ENCODE measurements around the gene CALCOCO1. TPM values are rescaled to one million over a fixed set of nuclear protein-coding genes. Genes with fewer than 3 reads are reported as not detected.
A peak's percentile ranks its signal among the peaks of the same experiment; 100 is the strongest.
"Not testable (repeated sequence)": the region's sequence is repeated elsewhere in the genome, so short reads cannot be mapped to it uniquely, and the experiment has no call there.

Gene CALCOCO1
- polyA plus RNA-seq, 1 experiment: 124 TPM

GRCh38 chr12:53726341-53726740, 911 bp downstream of the CALCOCO1 start:
- no peak for DNase-seq (ENCODE audit: low read depth, low spot score)
- POLR2A ChIA-PET: no interaction called here

GRCh38 chr12:53725824-53726223, 1.4 kb downstream of the CALCOCO1 start:
- Histone ChIP-seq H3K27me3 (ENCODE audit: control insufficient read depth, insufficient read depth, low read length) (no peaks in the 10 kb centered on the region), H3K9me3 (ENCODE audit: control insufficient read depth, insufficient read depth, low read length) (no peaks in the 10 kb centered on the region), H3K4me3 (ENCODE audit: low read depth, low read length) (peak overlapping the region; percentile 98), H3K27ac (ENCODE audit: low read depth, low read length) (no peak overlapping the region)
- TF ChIP-seq, protein P1, sequence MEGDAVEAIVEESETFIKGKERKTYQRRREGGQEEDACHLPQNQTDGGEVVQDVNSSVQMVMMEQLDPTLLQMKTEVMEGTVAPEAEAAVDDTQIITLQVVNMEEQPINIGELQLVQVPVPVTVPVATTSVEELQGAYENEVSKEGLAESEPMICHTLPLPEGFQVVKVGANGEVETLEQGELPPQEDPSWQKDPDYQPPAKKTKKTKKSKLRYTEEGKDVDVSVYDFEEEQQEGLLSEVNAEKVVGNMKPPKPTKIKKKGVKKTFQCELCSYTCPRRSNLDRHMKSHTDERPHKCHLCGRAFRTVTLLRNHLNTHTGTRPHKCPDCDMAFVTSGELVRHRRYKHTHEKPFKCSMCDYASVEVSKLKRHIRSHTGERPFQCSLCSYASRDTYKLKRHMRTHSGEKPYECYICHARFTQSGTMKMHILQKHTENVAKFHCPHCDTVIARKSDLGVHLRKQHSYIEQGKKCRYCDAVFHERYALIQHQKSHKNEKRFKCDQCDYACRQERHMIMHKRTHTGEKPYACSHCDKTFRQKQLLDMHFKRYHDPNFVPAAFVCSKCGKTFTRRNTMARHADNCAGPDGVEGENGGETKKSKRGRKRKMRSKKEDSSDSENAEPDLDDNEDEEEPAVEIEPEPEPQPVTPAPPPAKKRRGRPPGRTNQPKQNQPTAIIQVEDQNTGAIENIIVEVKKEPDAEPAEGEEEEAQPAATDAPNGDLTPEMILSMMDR (IDR thresholded peaks at IDR 0.05; ENCODE audit: low read depth, low read length): no peak
- ChIA-PET POLR2A (no interaction called here), CTCF (interaction anchor here (0.5 to 17.3 kb wide), 4 partner anchors 11 to 601 kb away, joined by 4 to 439 read pairs (median 12); no protein-coding TSS in a partner anchor)
- no peak for DNase-seq (ENCODE audit: low read depth, low spot score)

More at GRCh38 chr12:53726341-53726740, 911 bp downstream of the CALCOCO1 start:
- TF ChIP-seq, protein P1 (IDR thresholded peaks at IDR 0.05; ENCODE audit: low read depth, low read length): no peak
- H3K27me3 ChIP-seq (ENCODE audit: control insufficient read depth, insufficient read depth, low read length): no peaks in the 10 kb centered on the region
- peak overlapping the region; percentile 98 for H3K4me3 ChIP-seq (ENCODE audit: low read depth, low read length)
- CTCF ChIA-PET: interaction anchor here (0.5 to 17.3 kb wide), 6 partner anchors 12 to 600 kb away, joined by 3 to 439 read pairs (median 6); no protein-coding TSS in a partner anchor
- no peaks in the 10 kb centered on the region for H3K9me3 ChIP-seq (ENCODE audit: control insufficient read depth, insufficient read depth, low read length)
- no peak overlapping the region for H3K27ac ChIP-seq (ENCODE audit: low read depth, low read length)

DNA sequence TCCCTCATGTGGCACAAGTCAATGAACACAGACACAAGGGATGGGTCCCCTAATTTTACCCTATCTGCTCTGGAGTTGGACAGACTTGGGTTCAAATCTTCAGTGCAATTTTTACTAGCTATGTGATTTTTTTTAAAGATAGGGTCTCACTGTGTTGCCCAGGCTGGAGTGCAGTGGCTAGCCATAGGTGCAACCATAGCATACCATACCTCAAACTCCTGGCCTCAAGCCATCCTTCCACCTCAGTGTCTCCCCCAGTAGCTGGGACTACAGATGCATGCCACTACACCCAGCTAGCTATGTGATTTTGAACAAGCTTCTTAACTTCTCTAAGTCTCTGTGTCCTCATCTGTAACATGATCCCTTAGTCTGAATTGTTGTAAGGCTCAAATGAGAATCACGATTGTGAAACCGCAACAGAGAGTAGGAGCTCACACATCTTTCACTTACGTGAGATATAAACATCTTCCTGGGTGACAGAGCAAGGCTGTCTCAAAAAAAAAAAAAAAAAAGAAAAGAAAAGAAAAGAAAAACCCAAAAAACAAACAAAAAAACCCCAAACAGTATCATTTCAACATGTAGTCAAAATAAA, 4.7 kb downstream of the CALCOCO1 start:
- Histone ChIP-seq H3K9me3 (ENCODE audit: control insufficient read depth, insufficient read depth, low read length) (no peaks in the 10 kb centered on the region), H3K27ac (ENCODE audit: low read depth, low read length) (no peak overlapping the region), H3K4me3 (ENCODE audit: low read depth, low read length) (no peak overlapping the region), H3K27me3 (ENCODE audit: control insufficient read depth, insufficient read depth, low read length) (no peaks in the 10 kb centered on the region)
- CTCF ChIA-PET: interaction anchor here (0.9 to 17.3 kb wide), 5 partner anchors 17 to 47 kb away, joined by 3 to 439 read pairs (median 5); partner anchors contain the start of gene ATP5MC2
- TF ChIP-seq, protein P1 (IDR thresholded peaks at IDR 0.05; ENCODE audit: low read depth, low read length): no peak
- DNase-seq (ENCODE audit: low read depth, low spot score): peak; percentile 20
- POLR2A ChIA-PET: interaction anchor here (0.5 to 0.6 kb wide), 2 partner anchors 17 to 470 kb away, joined by 3 read pairs; no protein-coding TSS in a partner anchor

GRCh38 chr12:53720946-53721345, 6.3 kb downstream of the CALCOCO1 start:
- ChIA-PET CTCF (interaction anchor here (1.7 to 17.3 kb wide), 3 partner anchors 19 to 24 kb away, joined by 4 to 439 read pairs (median 9); no protein-coding TSS in a partner anchor), POLR2A (no interaction called here)
- DNase-seq (ENCODE audit: low read depth, low spot score): no peak
- Histone ChIP-seq H3K4me3 (ENCODE audit: low read depth, low read length) (no peak overlapping the region), H3K9me3 (ENCODE audit: control insufficient read depth, insufficient read depth, low read length) (no peaks in the 10 kb centered on the region), H3K27me3 (ENCODE audit: control insufficient read depth, insufficient read depth, low read length) (no peaks in the 10 kb centered on the region), H3K27ac (ENCODE audit: low read depth, low read length) (no peak overlapping the region)
- TF ChIP-seq, protein P1 (IDR thresholded peaks at IDR 0.05; ENCODE audit: low read depth, low read length): no peak

DNA sequence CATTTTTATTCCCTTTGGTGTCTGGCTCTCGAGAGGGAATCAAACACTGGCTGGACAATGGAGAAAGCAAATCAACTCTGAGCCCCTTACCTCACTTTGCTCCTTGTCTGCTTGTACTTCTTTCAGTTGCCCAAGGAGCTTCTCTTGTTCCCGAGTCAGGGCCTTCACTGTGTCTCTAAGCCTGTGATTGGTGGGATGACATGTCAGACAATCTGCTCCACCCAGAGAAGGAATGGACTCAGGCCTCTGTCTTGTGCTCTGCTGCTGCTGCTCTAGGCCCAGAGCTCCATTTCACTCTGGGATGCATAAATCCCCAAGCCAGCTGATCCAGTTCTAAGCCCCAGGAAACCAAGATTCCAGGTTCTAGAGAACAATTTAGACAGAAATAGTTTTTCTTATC, 7.6 kb downstream of the CALCOCO1 start:
- DNase-seq (ENCODE audit: low read depth, low spot score): no peak
- POLR2A ChIA-PET: no interaction called here

GRCh38 chr12:53718567-53718966, 8.7 kb downstream of the CALCOCO1 start:
- POLR2A ChIA-PET: not testable (repeated sequence)
- CTCF ChIA-PET: interaction anchor here (0.8 to 3.0 kb wide), 4 partner anchors 13 to 27 kb away, joined by 4 to 10 read pairs (median 8); no protein-coding TSS in a partner anchor

More for the DNA sequence above, 7.6 kb downstream of the CALCOCO1 start:
- Histone ChIP-seq H3K4me3 (ENCODE audit: low read depth, low read length) (no peak overlapping the region), H3K27me3 (ENCODE audit: control insufficient read depth, insufficient read depth, low read length) (no peaks in the 10 kb centered on the region), H3K27ac (ENCODE audit: low read depth, low read length) (no peak overlapping the region), H3K9me3 (ENCODE audit: control insufficient read depth, insufficient read depth, low read length) (no peaks in the 10 kb centered on the region)
- CTCF ChIA-PET: interaction anchor here (1.4 to 3.0 kb wide), 4 partner anchors 18 to 28 kb away, joined by 4 to 10 read pairs (median 8); no protein-coding TSS in a partner anchor
- TF ChIP-seq, protein P1 (IDR thresholded peaks at IDR 0.05; ENCODE audit: low read depth, low read length): no peak

More at GRCh38 chr12:53718567-53718966, 8.7 kb downstream of the CALCOCO1 start:
- H3K9me3 ChIP-seq (ENCODE audit: control insufficient read depth, insufficient read depth, low read length); DNase-seq (ENCODE audit: low read depth, low spot score); H3K27ac ChIP-seq (ENCODE audit: low read depth, low read length); H3K27me3 ChIP-seq (ENCODE audit: control insufficient read depth, insufficient read depth, low read length); H3K4me3 ChIP-seq (ENCODE audit: low read depth, low read length): not testable (repeated sequence)
